Keratinocyte (primary cell): ENCODE results near the gene GTF2H4. TPM values are rescaled to one million over a fixed set of nuclear protein-coding genes. Genes with fewer than 3 reads are reported as not detected.

ENCODE experiments used
- DNase-seq: peaks from one replicate; pipeline ENCODE4 v3.0.0-alpha.2; 2011; ENCODE audit warnings: low read depth, missing footprints, low spot score
- FAIRE-seq: peaks from 2 replicates; lab custom pipeline; 2011; peaks lifted over from hg19 to GRCh38; lab: Jason Lieb, UNC
- H2AFZ ChIP-seq: 2 replicates; pipeline ENCODE4 v1.6.0; 2012; ENCODE audit warnings: low read length, control low read depth, inconsistent platforms; ENCODE audit not compliant: control insufficient read depth
- H3K27ac ChIP-seq: 2 replicates; pipeline ENCODE4 v1.5.1; 2011; ENCODE audit warnings: low read length; ENCODE audit not compliant: control insufficient read depth, insufficient read depth
- H3K27me3 ChIP-seq: 3 replicates; pipeline ENCODE4 v1.6.0; 2011; ENCODE audit warnings: low read length; ENCODE audit not compliant: control insufficient read depth, insufficient read depth; ENCODE audit errors: extremely low read depth
- H3K36me3 ChIP-seq, 2 experiments: 2 replicates in 1 of 2; 3 replicates in 1 of 2; pipeline ENCODE4 v1.5.1; 2011; ENCODE audit warnings: low read length in 2 of 2, mild to moderate bottlenecking in 1 of 2; ENCODE audit not compliant: control insufficient read depth in 2 of 2, insufficient read depth in 2 of 2; ENCODE audit errors: extremely low read depth in 1 of 2
- H3K4me1 ChIP-seq: 3 replicates; pipeline ENCODE4 v1.5.1; 2011; ENCODE audit warnings: low read length; ENCODE audit not compliant: control insufficient read depth, insufficient read depth; ENCODE audit errors: extremely low read depth
- H3K4me2 ChIP-seq: 3 replicates; pipeline ENCODE4 v1.6.0; 2011; ENCODE audit warnings: low read depth, low read length; ENCODE audit not compliant: control insufficient read depth, insufficient read depth; ENCODE audit errors: extremely low read depth
- H3K4me3 ChIP-seq, 3 experiments: fragments of 200-600 bp in 1 of 3; sonication (generic) in 1 of 3; 2 replicates in 2 of 3; 3 replicates in 1 of 3; pipeline ENCODE4 v1.5.1; 2011 to 2016; ENCODE audit warnings: low read length in 3 of 3, mild to moderate bottlenecking in 3 of 3, control low read depth in 2 of 3, inconsistent platforms in 1 of 3, low read depth in 1 of 3, mixed read lengths in 1 of 3, mixed run types in 1 of 3, moderate library complexity in 1 of 3; ENCODE audit not compliant: control insufficient read depth in 2 of 3, insufficient read depth in 2 of 3; ENCODE audit errors: extremely low read depth in 1 of 3
- H3K79me2 ChIP-seq: 2 replicates; pipeline ENCODE4 v1.6.0; 2012; ENCODE audit warnings: low read length; ENCODE audit not compliant: control insufficient read depth, insufficient read depth
- H3K9ac ChIP-seq: 3 replicates; pipeline ENCODE4 v1.6.0; 2011; ENCODE audit warnings: low read length; ENCODE audit not compliant: control insufficient read depth, insufficient read depth; ENCODE audit errors: extremely low read depth
- H3K9me1 ChIP-seq: 3 replicates; pipeline ENCODE4 v1.6.0; 2011; ENCODE audit warnings: low read length; ENCODE audit not compliant: control insufficient read depth, insufficient read depth; ENCODE audit errors: extremely low read depth
- H3K9me3 ChIP-seq: 2 replicates; pipeline ENCODE4 v1.5.1; 2012; ENCODE audit warnings: low read depth, low read length; ENCODE audit not compliant: control insufficient read depth
- H4K20me1 ChIP-seq: 3 replicates; pipeline ENCODE4 v1.6.0; 2011; ENCODE audit warnings: low read length; ENCODE audit not compliant: control insufficient read depth, insufficient read depth; ENCODE audit errors: extremely low read depth
- EZH2 ChIP-seq: IDR thresholded peaks from one replicate; pipeline ENCODE4 v1.6.1; 2012; ENCODE audit warnings: inconsistent platforms, mild to moderate bottlenecking, low read length, moderate library complexity
- dilution Hi-C: fragments of 300-500 bp; cut with MboI; formaldehyde crosslinking; loops from one replicate; pipeline ENCODE4 v1.7.0; 2020; ENCODE audit warnings: low sequenced_read_pairs; ENCODE audit not compliant: extremely low pct_ligation_motif_present
- polyA plus RNA-seq, 5 experiments: library from polyadenylated mRNA; depleted of rRNA in 3 of 5; stranded (reverse) in 3 of 5; stranded (forward) in 1 of 5; unstranded in 1 of 5; fragments of >200 nt; gene quantifications; 1 replicate in 1 of 5; 2 replicates in 3 of 5; 3 replicates in 1 of 5; pipeline versions ENCODE4 v1.2.1 to v1.2.3, GENCODE V29; 2011 to 2012; ENCODE audit warnings: missing spikeins in 2 of 5, low read depth in 1 of 5, low replicate concordance in 1 of 5
- TF ChIP-seq, protein P1 (sequence below), 3 experiments: IDR thresholded peaks in 1 of 3; conservative IDR thresholded peaks in 1 of 3; optimal IDR thresholded peaks in 1 of 3; 2 replicates in 2 of 3; 3 replicates in 1 of 3; pipeline versions ENCODE3 to v1.5.1; 2011; ENCODE audit warnings: low read length in 3 of 3, mild to moderate bottlenecking in 3 of 3, moderate library complexity in 2 of 3, control low read depth in 1 of 3, inconsistent platforms in 1 of 3; ENCODE audit not compliant: insufficient read depth in 2 of 3; ENCODE audit errors: extremely low read depth in 1 of 3

GTF2H4 gene
- polyA plus RNA-seq, 1 donor (not counting 4 experiments of a cell fraction or from before 2014, with no cell fraction given) = 38.7 TPM

DNA sequence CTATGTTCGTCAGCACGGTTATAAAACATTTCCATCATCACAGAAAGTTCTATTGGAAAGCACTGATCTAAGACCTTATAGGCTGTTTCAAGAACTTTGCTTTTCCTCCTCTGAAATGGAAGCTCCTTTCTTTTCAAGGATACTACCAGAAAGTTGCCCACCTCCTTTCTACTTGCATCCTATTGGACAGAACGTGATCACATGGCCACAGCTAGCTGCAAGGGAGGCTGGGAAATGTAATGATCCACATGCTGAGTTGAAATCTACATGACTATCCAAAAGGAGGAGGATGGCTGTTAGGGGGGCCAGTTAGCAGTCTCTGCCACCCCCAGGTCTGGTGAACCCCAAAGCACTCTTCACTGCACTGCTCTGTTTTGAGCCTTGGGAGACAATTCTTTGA is 20.7 kb downstream of the GTF2H4 start:
- Histone ChIP-seq H3K4me1 (peaks cover 9% of the 10 kb centered on the region), H3K79me2 (no peaks in the 10 kb centered on the region), H3K9me1 (peaks cover 2% of the 10 kb centered on the region), H3K36me3 (peaks cover 8 to 14% of the 10 kb centered on the region in 2 experiments), H3K4me2 (no peak overlapping the region), H3K27ac (no peak overlapping the region), H3K27me3 (no peaks in the 10 kb centered on the region), H3K9ac (no peak overlapping the region), H2AFZ (no peak overlapping the region), H3K4me3 (no peak overlapping the region), H4K20me1 (no peaks in the 10 kb centered on the region), H3K9me3 (no peaks in the 10 kb centered on the region)
- FAIRE-seq (no peak), DNase-seq (no peak)
- dilution Hi-C loops = loop anchor here (25.0 kb wide), 1 partner anchor 134 kb away; no protein-coding TSS in a partner anchor
- TF ChIP-seq, protein P1, sequence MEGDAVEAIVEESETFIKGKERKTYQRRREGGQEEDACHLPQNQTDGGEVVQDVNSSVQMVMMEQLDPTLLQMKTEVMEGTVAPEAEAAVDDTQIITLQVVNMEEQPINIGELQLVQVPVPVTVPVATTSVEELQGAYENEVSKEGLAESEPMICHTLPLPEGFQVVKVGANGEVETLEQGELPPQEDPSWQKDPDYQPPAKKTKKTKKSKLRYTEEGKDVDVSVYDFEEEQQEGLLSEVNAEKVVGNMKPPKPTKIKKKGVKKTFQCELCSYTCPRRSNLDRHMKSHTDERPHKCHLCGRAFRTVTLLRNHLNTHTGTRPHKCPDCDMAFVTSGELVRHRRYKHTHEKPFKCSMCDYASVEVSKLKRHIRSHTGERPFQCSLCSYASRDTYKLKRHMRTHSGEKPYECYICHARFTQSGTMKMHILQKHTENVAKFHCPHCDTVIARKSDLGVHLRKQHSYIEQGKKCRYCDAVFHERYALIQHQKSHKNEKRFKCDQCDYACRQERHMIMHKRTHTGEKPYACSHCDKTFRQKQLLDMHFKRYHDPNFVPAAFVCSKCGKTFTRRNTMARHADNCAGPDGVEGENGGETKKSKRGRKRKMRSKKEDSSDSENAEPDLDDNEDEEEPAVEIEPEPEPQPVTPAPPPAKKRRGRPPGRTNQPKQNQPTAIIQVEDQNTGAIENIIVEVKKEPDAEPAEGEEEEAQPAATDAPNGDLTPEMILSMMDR (optimal IDR thresholded peaks at IDR 0.05 in 1 of 3, IDR thresholded peaks at IDR 0.05 in 1 of 3, conservative IDR thresholded peaks at IDR 0.05 in 1 of 3; ENCODE audit: extremely low read depth in 1 of 3, insufficient read depth in 2 of 3, low read length in 3 of 3) = no peak
- no peak for TF ChIP-seq EZH2

DNA sequence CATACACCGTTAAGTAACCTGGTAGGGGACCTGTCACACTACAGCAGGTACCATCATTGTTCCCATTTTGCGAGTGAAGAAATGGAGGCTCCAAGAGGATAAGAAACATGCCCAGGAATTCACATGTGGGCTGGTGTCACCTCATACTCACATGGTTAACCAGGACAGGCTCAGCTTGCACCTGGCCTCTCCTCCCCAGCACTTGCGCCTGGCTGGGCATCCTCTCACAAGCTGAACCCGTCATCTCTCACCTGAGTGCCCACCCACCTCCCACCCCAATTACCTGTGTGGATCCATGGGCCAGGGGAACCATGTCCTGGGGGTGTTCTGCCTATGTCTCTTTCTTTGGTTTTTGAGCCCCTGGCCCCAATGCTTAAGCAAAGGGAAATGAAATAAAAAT is 22.5 kb downstream of the GTF2H4 start:
- Histone ChIP-seq H3K9me3 (no peaks in the 10 kb centered on the region), H3K4me1 (peaks cover 15% of the 10 kb centered on the region), H2AFZ (no peak overlapping the region), H4K20me1 (no peaks in the 10 kb centered on the region), H3K79me2 (no peaks in the 10 kb centered on the region), H3K9ac (no peak overlapping the region), H3K27me3 (no peaks in the 10 kb centered on the region), H3K27ac (no peak overlapping the region), H3K4me3 (no peak overlapping the region), H3K36me3 (peaks cover 6 to 10% of the 10 kb centered on the region in 2 experiments), H3K9me1 (peaks cover 2% of the 10 kb centered on the region), H3K4me2 (no peak overlapping the region)
- dilution Hi-C loops = loop anchor here (25.0 kb wide), 1 partner anchor 132 kb away; no protein-coding TSS in a partner anchor
- DNase-seq (no peak), FAIRE-seq (no peak)
- TF ChIP-seq, protein P1 (optimal IDR thresholded peaks at IDR 0.05 in 1 of 3, IDR thresholded peaks at IDR 0.05 in 1 of 3, conservative IDR thresholded peaks at IDR 0.05 in 1 of 3; ENCODE audit: extremely low read depth in 1 of 3, insufficient read depth in 2 of 3, low read length in 3 of 3) = no peak
- no peak for TF ChIP-seq EZH2
